Stomach (tissue), 4 donors: ENCODE results near the gene S100P.

Experiments used
- CTCF ChIP-seq, 7 experiments: fragments of 450-650 bp in 4 of 7; fragments of 200-600 bp in 3 of 7; sonication (generic) in 3 of 7; IDR thresholded peaks; one replicate each; pipeline ENCODE4 v1.5.1; 2016 to 2019; ENCODE audit warnings: antibody characterized with exemption in 7 of 7, control low read depth in 2 of 7, mild to moderate bottlenecking in 1 of 7
- EP300 ChIP-seq: sonication (generic); formaldehyde crosslinking; IDR thresholded peaks from one replicate; pipeline ENCODE4 v1.6.1; 2017; ENCODE audit warnings: antibody characterized with exemption
- POLR2A ChIP-seq, 4 donors: fragments of 450-650 bp; IDR thresholded peaks; one replicate each; pipeline ENCODE4 v1.6.1; 2016; ENCODE audit warnings: antibody characterized with exemption in 4 of 4, control low read depth in 2 of 4, mild to moderate bottlenecking in 1 of 4, moderate library complexity in 1 of 4
- POLR2AphosphoS5 ChIP-seq, 3 donors: sonication (generic); formaldehyde crosslinking; IDR thresholded peaks; one replicate each; pipeline ENCODE4 v1.6.1; 2016; ENCODE audit warnings: antibody characterized with exemption in 3 of 3

GRCh38 chr4:6658597-6659075 is 35.0 kb upstream of the S100P start:
- TF ChIP-seq CTCF (IDR thresholded peaks at IDR 0.05) = no peak
- no peak for TF ChIP-seq POLR2A (IDR thresholded peaks at IDR 0.05)
- TF ChIP-seq EP300 = no peak
- no peak for TF ChIP-seq POLR2AphosphoS5 (IDR thresholded peaks at IDR 0.05)
